Ishikawa (cell line): Measurements from ENCODE around the gene NAT10.

Experiments
- CEBPB ChIP-seq: IDR thresholded peaks from 2 replicates; pipeline ENCODE4 v1.6.1; 2012
- CREB1 ChIP-seq: IDR thresholded peaks from 2 replicates; pipeline ENCODE4 v1.6.1; 2012; ENCODE audit warnings: low read depth
- EGR1 ChIP-seq: IDR thresholded peaks from 2 replicates; pipeline ENCODE4 v1.6.1; 2012
- EP300 ChIP-seq: IDR thresholded peaks from 2 replicates; pipeline ENCODE4 v1.6.1; 2012; ENCODE audit warnings: borderline replicate concordance
- FOXM1 ChIP-seq: IDR thresholded peaks from 2 replicates; pipeline ENCODE4 v1.6.1; 2012; ENCODE audit warnings: low read depth, borderline replicate concordance
- MAX ChIP-seq: IDR thresholded peaks from 2 replicates; pipeline ENCODE4 v1.6.1; 2012
- NFIC ChIP-seq: IDR thresholded peaks from 2 replicates; pipeline ENCODE4 v1.6.1; 2012
- RAD21 ChIP-seq: IDR thresholded peaks from 2 replicates; pipeline ENCODE4 v1.6.1; 2012; ENCODE audit warnings: low read depth
- REST ChIP-seq: IDR thresholded peaks from 2 replicates; pipeline ENCODE4 v1.6.1; 2012; ENCODE audit warnings: low read depth, mild to moderate bottlenecking
- TAF1 ChIP-seq: IDR thresholded peaks from 2 replicates; pipeline ENCODE4 v1.6.1; 2012; ENCODE audit warnings: low read depth, mild to moderate bottlenecking
- TCF12 ChIP-seq: IDR thresholded peaks from 2 replicates; pipeline ENCODE4 v1.6.1; 2012; ENCODE audit warnings: low read depth
- TEAD4 ChIP-seq: IDR thresholded peaks from 2 replicates; pipeline ENCODE4 v1.6.1; 2012
- USF1 ChIP-seq: IDR thresholded peaks from 2 replicates; pipeline ENCODE4 v1.6.1; 2012
- YY1 ChIP-seq: IDR thresholded peaks from 2 replicates; pipeline ENCODE4 v1.6.1; 2012; ENCODE audit warnings: low read depth
- ZBTB7A ChIP-seq: IDR thresholded peaks from 2 replicates; pipeline ENCODE4 v1.6.1; 2012; ENCODE audit warnings: low read depth

NAT10 gene

GRCh38 chr11:34134765-34135164 is 29.3 kb downstream of the NAT10 start:
- TF ChIP-seq REST (no peak), RAD21 (no peak), CREB1 (no peak), USF1 (no peak), TCF12 (no peak), EGR1 (no peak), ZBTB7A (no peak), CEBPB (no peak), NFIC (no peak), YY1 (no peak), TEAD4 (no peak), FOXM1 (no peak), TAF1 (no peak), EP300 (no peak), MAX (no peak)

- TF ChIP-seq EP300 (no peak), TCF12 (no peak), CREB1 (no peak), REST (no peak)
These were observed 30.0 kb downstream of the NAT10 start for GRCh38 chr11:34135439-34135838.

- TF ChIP-seq CREB1: no peak
- no peak for TF ChIP-seq TAF1
- TF ChIP-seq FOXM1: no peak
- TF ChIP-seq REST: no peak
- TF ChIP-seq MAX: no peak
These were observed 31.0 kb downstream of the NAT10 start for GRCh38 chr11:34136420-34136819.

GRCh38 chr11:34139346-34139745 is 33.9 kb downstream of the NAT10 start:
- no peak for TF ChIP-seq EGR1
- no peak for TF ChIP-seq TCF12
- TF ChIP-seq MAX: no peak
- no peak for TF ChIP-seq REST
- TF ChIP-seq USF1: no peak
- no peak for TF ChIP-seq YY1
- no peak for TF ChIP-seq EP300
- no peak for TF ChIP-seq FOXM1
- no peak for TF ChIP-seq NFIC
- no peak for TF ChIP-seq TEAD4
- TF ChIP-seq ZBTB7A: no peak
- no peak for TF ChIP-seq CEBPB
- TF ChIP-seq CREB1: no peak
- TF ChIP-seq RAD21: no peak
- TF ChIP-seq TAF1: no peak
